Hepatocyte (in vitro differentiated cells): ENCODE measurements around the gene PRKAR2A.

Source experiments
- EZH2 ChIP-seq: fragments of 200-600 bp; sonication (generic); IDR thresholded peaks from 2 replicates; pipeline ENCODE4 v1.6.1; 2016; ENCODE audit warnings: antibody characterized with exemption, mild to moderate bottlenecking, borderline replicate concordance
- EZH2phosphoT487 ChIP-seq: fragments of 200-600 bp; sonication (generic); IDR thresholded peaks from one replicate; pipeline ENCODE4 v1.6.1; 2018; ENCODE audit warnings: antibody characterized with exemption, mild to moderate bottlenecking, low read depth, moderate library complexity; ENCODE audit not compliant: unreplicated experiment, severe bottlenecking
- TF ChIP-seq, protein P1 (sequence below): fragments of 200-600 bp; sonication (generic); IDR thresholded peaks from 2 replicates; pipeline ENCODE4 v1.5.1; 2016; ENCODE audit warnings: antibody characterized with exemption, mild to moderate bottlenecking; ENCODE audit not compliant: poor library complexity

DNA sequence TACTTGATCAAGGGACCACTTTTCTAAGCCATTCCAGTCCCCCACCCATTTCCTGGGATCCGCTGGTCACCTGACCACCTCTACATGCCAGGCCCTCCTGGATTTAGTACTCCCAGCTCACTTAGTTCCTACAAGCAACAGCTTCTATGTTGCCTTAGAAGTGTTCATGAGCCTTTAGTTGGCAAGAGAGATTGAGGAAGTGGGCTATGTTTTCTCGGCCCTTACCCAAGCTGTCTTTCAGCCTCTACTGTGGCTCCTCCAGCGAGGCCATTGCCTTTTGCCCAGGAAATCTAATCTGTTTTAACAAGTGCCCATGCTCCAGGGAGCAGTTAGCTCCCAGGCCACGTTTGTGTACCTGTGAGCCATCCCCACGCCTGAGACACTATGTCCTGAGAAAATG is 4.5 kb upstream of the PRKAR2A start:
- TF ChIP-seq, protein P1, sequence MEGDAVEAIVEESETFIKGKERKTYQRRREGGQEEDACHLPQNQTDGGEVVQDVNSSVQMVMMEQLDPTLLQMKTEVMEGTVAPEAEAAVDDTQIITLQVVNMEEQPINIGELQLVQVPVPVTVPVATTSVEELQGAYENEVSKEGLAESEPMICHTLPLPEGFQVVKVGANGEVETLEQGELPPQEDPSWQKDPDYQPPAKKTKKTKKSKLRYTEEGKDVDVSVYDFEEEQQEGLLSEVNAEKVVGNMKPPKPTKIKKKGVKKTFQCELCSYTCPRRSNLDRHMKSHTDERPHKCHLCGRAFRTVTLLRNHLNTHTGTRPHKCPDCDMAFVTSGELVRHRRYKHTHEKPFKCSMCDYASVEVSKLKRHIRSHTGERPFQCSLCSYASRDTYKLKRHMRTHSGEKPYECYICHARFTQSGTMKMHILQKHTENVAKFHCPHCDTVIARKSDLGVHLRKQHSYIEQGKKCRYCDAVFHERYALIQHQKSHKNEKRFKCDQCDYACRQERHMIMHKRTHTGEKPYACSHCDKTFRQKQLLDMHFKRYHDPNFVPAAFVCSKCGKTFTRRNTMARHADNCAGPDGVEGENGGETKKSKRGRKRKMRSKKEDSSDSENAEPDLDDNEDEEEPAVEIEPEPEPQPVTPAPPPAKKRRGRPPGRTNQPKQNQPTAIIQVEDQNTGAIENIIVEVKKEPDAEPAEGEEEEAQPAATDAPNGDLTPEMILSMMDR: no peak
- no peak for TF ChIP-seq EZH2
- no peak for TF ChIP-seq EZH2phosphoT487
